Panc1 (cell line): ENCODE measurements around the gene MBTPS1. TPM values are rescaled to one million over a fixed set of nuclear protein-coding genes. Genes with fewer than 3 reads are reported as not detected.

Experiments
- ATAC-seq: fragments of 200-7000 bp; cut with Tn5 transposase; 2 replicates; pipeline ENCODE4 v1.9.1; 2020; ENCODE audit warnings: mild to moderate bottlenecking, moderate library complexity
- BruUV-seq: library from RNA; stranded (reverse); fragments of 400-500 nt; replicated peaks from 2 replicates; lab custom pipeline; 2021; lab: Mats Ljungman, UMichigan
- CTCF ChIA-PET: fragments of 300-600 bp; sonication (Branson Sonifier 250); formaldehyde crosslinking; loops from one replicate; lab custom pipeline; 2022; ENCODE audit warnings: antibody characterized with exemption; lab: Charles Lee
- POLR2A ChIA-PET: fragments of 300-600 bp; sonication (Branson Sonifier 250); formaldehyde crosslinking; loops from one replicate; lab custom pipeline; 2022; ENCODE audit warnings: antibody characterized with exemption; lab: Charles Lee
- DNase-seq: peaks from one replicate; pipeline ENCODE4 v3.0.0-alpha.2; 2010; ENCODE audit warnings: low read depth, low spot score
- H3K27ac ChIP-seq: 2 replicates; pipeline ENCODE4 v1.5.1; 2011; ENCODE audit warnings: mild to moderate bottlenecking, low read length, inconsistent platforms
- H3K27me3 ChIP-seq: fragments of 200-500 bp; sonication (Bioruptor generic); 2 replicates; pipeline ENCODE4 v1.6.0; 2014; ENCODE audit warnings: low read length, inconsistent platforms; ENCODE audit not compliant: control insufficient read depth, insufficient read depth
- H3K36me3 ChIP-seq: fragments of 200-500 bp; sonication (Bioruptor generic); 2 replicates; pipeline ENCODE4 v1.5.1; 2014; ENCODE audit warnings: inconsistent platforms, mild to moderate bottlenecking, low read length, moderate library complexity; ENCODE audit not compliant: control insufficient read depth, insufficient read depth
- H3K4me1 ChIP-seq: 2 replicates; pipeline ENCODE4 v1.5.1; 2011; ENCODE audit warnings: inconsistent platforms, mild to moderate bottlenecking, low read length, moderate library complexity; ENCODE audit not compliant: control insufficient read depth, insufficient read depth
- H3K4me3 ChIP-seq, 2 experiments: 2 replicates each; pipeline ENCODE4 v1.5.1; 2011 to 2012; ENCODE audit warnings: low read depth in 2 of 2, low read length in 2 of 2, mild to moderate bottlenecking in 2 of 2, inconsistent platforms in 1 of 2, moderate library complexity in 1 of 2
- H3K9me3 ChIP-seq: fragments of 200-500 bp; sonication (Bioruptor generic); 2 replicates; pipeline ENCODE4 v1.5.1; 2014; ENCODE audit warnings: low read depth, mild to moderate bottlenecking, inconsistent platforms, low read length, moderate library complexity; ENCODE audit not compliant: control insufficient read depth, insufficient read depth
- POLR2AphosphoS5 ChIP-seq: IDR thresholded peaks from 2 replicates; pipeline ENCODE4 v1.6.1; 2012; ENCODE audit warnings: mild to moderate bottlenecking, low read depth, low read length, moderate library complexity
- SIN3A ChIP-seq: IDR thresholded peaks from 2 replicates; pipeline ENCODE4 v1.6.1; 2012; ENCODE audit warnings: low read depth, mild to moderate bottlenecking, low read length, moderate library complexity, borderline replicate concordance; ENCODE audit not compliant: insufficient read depth
- TCF7L2 ChIP-seq: IDR thresholded peaks from 2 replicates; pipeline ENCODE4 v1.6.1; 2011; ENCODE audit warnings: mild to moderate bottlenecking, low read depth, low read length, inconsistent platforms
- in situ Hi-C: cut with HindIII; loops from 2 replicates; pipeline ENCODE4 v1.10.0; 2016; ENCODE audit warnings: low sequenced_read_pairs, low pct_unique_long_range_greater_than_20kb
- intact Hi-C: fragments of 100-400 bp; cut with micrococcal nuclease; formaldehyde crosslinking; loops from one replicate; pipeline ENCODE4 v1.10.0; 2022; ENCODE audit not compliant: unreplicated experiment
- total RNA-seq: library from RNA; stranded (reverse); gene quantifications from one replicate; pipeline ENCODE4 v1.2.1, GENCODE V29; 2021; ENCODE audit not compliant: unreplicated experiment
- TF ChIP-seq, protein P1 (sequence below): fragments of 450-650 bp; IDR thresholded peaks from 2 replicates; pipeline ENCODE4 v1.5.1; 2017; ENCODE audit warnings: mild to moderate bottlenecking
- TF ChIP-seq, protein P2 (sequence below), 2 experiments: IDR thresholded peaks; 2 replicates each; pipeline ENCODE4 v1.6.1; 2011 to 2012; ENCODE audit warnings: low read depth in 2 of 2, control low read depth in 1 of 2, low read length in 1 of 2, mild to moderate bottlenecking in 1 of 2, moderate library complexity in 1 of 2; ENCODE audit not compliant: insufficient read depth in 1 of 2

The MBTPS1 gene
- total RNA-seq, 1 experiment from 2014 or later = 66.8 TPM

DNA sequence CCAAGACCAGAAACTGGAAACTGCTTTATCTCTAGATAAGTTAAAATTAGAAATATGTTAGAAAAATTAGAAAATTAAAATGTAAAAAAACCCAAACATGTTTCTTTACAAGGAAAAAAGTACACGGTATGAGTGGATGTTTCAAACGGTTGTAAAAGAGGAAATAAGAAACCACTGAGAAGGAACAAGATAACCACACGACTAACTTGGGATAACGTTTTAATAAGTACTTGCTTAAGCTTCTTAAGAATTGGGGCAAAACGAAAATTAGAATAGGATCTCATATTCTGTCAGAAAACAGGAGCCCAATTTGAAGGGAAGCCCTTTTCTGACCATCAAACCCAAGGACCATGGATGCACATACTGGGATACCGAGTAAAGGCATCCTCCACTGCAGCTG, 31.0 kb downstream of the MBTPS1 start:
- peaks cover 7% of the 10 kb centered on the region for H3K36me3 ChIP-seq
- H3K27me3 ChIP-seq = no peaks in the 10 kb centered on the region
- CTCF ChIA-PET = interaction anchor here (0.6 kb wide), 1 partner anchor 71 kb away, joined by 6 read pairs; no protein-coding TSS in a partner anchor
- ATAC-seq (no peak), DNase-seq (no peak)
- POLR2A ChIA-PET = no interaction called here
- no peak overlapping the region for H3K27ac ChIP-seq
- intact Hi-C loops = no loop called here
- no TSS peak for BruUV-seq
- in situ Hi-C loops = no loop called here
- no peaks in the 10 kb centered on the region for H3K4me1 ChIP-seq
- no peak overlapping the region for H3K4me3 ChIP-seq
- no peaks in the 10 kb centered on the region for H3K9me3 ChIP-seq
- TF ChIP-seq TCF7L2 = no peak
- TF ChIP-seq, protein P1, sequence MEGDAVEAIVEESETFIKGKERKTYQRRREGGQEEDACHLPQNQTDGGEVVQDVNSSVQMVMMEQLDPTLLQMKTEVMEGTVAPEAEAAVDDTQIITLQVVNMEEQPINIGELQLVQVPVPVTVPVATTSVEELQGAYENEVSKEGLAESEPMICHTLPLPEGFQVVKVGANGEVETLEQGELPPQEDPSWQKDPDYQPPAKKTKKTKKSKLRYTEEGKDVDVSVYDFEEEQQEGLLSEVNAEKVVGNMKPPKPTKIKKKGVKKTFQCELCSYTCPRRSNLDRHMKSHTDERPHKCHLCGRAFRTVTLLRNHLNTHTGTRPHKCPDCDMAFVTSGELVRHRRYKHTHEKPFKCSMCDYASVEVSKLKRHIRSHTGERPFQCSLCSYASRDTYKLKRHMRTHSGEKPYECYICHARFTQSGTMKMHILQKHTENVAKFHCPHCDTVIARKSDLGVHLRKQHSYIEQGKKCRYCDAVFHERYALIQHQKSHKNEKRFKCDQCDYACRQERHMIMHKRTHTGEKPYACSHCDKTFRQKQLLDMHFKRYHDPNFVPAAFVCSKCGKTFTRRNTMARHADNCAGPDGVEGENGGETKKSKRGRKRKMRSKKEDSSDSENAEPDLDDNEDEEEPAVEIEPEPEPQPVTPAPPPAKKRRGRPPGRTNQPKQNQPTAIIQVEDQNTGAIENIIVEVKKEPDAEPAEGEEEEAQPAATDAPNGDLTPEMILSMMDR = no peak

DNA sequence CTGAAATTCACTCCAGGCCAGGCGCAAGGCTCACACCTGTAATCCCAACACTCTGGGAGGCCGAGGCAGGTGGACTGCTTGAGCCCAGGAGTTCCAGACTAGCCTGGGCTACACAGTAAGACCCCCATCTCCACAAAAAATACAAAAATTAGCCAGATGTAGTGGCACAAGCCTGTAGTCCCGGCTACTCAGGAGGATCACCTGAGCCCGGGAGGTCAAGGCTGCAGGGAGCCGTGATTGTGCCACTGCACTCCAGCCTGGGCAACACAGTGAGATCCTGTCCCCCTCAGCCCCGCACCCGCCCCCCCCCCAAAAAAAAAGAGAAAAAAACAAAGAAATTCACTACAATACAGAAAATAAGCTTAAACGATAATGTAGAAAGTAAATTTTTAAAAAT, 31.5 kb downstream of the MBTPS1 start:
- ChIA-PET CTCF (interaction anchor here (0.6 kb wide), 1 partner anchor 71 kb away, joined by 6 read pairs; no protein-coding TSS in a partner anchor), POLR2A (no interaction called here)
- no peak overlapping the region for H3K4me3 ChIP-seq
- in situ Hi-C loops (no loop called here), intact Hi-C loops (no loop called here)
- ATAC-seq = no peak
- no peaks in the 10 kb centered on the region for H3K27me3 ChIP-seq
- no peak overlapping the region for H3K27ac ChIP-seq
- no peaks in the 10 kb centered on the region for H3K9me3 ChIP-seq
- TF ChIP-seq, protein P1 = no peak
- TF ChIP-seq POLR2AphosphoS5 (no peak), TCF7L2 (no peak), SIN3A (no peak)
- TF ChIP-seq, protein P2, sequence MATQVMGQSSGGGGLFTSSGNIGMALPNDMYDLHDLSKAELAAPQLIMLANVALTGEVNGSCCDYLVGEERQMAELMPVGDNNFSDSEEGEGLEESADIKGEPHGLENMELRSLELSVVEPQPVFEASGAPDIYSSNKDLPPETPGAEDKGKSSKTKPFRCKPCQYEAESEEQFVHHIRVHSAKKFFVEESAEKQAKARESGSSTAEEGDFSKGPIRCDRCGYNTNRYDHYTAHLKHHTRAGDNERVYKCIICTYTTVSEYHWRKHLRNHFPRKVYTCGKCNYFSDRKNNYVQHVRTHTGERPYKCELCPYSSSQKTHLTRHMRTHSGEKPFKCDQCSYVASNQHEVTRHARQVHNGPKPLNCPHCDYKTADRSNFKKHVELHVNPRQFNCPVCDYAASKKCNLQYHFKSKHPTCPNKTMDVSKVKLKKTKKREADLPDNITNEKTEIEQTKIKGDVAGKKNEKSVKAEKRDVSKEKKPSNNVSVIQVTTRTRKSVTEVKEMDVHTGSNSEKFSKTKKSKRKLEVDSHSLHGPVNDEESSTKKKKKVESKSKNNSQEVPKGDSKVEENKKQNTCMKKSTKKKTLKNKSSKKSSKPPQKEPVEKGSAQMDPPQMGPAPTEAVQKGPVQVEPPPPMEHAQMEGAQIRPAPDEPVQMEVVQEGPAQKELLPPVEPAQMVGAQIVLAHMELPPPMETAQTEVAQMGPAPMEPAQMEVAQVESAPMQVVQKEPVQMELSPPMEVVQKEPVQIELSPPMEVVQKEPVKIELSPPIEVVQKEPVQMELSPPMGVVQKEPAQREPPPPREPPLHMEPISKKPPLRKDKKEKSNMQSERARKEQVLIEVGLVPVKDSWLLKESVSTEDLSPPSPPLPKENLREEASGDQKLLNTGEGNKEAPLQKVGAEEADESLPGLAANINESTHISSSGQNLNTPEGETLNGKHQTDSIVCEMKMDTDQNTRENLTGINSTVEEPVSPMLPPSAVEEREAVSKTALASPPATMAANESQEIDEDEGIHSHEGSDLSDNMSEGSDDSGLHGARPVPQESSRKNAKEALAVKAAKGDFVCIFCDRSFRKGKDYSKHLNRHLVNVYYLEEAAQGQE (IDR thresholded peaks at IDR 0.05; ENCODE audit: insufficient read depth in 1 of 2, low read depth in 2 of 2, low read length in 1 of 2) = no peak
- no peak for DNase-seq
- no peaks in the 10 kb centered on the region for H3K4me1 ChIP-seq
- no TSS peak for BruUV-seq
- H3K36me3 ChIP-seq = peaks cover 7% of the 10 kb centered on the region
